B cell (primary cell): ENCODE measurements around the gene UBXN6. TPM values are rescaled to one million over a fixed set of nuclear protein-coding genes. Genes with fewer than 3 reads are reported as not detected.

ENCODE experiments used
- ATAC-seq: fragments of 200-7000 bp; cut with Tn5 transposase; one replicate; pipeline ENCODE4 v1.10.0; 2021; ENCODE audit warnings: low read depth, mild to moderate bottlenecking, moderate number of reproducible peaks, moderate library complexity
- CTCF ChIA-PET: fragments of 350-600 bp; sonication (Branson Sonifier 250); formaldehyde crosslinking; loops from one replicate; lab custom pipeline; 2021; ENCODE audit warnings: antibody characterized with exemption, inconsistent platforms; lab: Charles Lee
- POLR2A ChIA-PET: fragments of 350-600 bp; sonication (Branson Sonifier 250); formaldehyde crosslinking; loops from one replicate; lab custom pipeline; 2021; ENCODE audit warnings: antibody characterized with exemption; lab: Charles Lee
- DNase-seq: peaks from one replicate; pipeline ENCODE4 v3.0.0; 2013
- H2AFZ ChIP-seq: 2 replicates; pipeline ENCODE4 v1.6.1; 2012; ENCODE audit warnings: mild to moderate bottlenecking, low read depth, low read length; ENCODE audit not compliant: insufficient read depth, poor library complexity, severe bottlenecking
- H3K27ac ChIP-seq, 2 donors: 1 replicate in 1 of 2; 2 replicates in 1 of 2; pipeline ENCODE4 v1.5.1; 2012 to 2013; ENCODE audit warnings: low read length in 2 of 2, mild to moderate bottlenecking in 2 of 2, moderate library complexity in 1 of 2
- H3K27me3 ChIP-seq, 4 experiments: fragments of 200-600 bp in 1 of 4; sonication (generic) in 1 of 4; replicated peaks in 1 of 4; 1 replicate in 2 of 4; 2 replicates in 2 of 4; pipeline versions ENCODE4 v1.6.1 to v1.7.0; 2013 to 2016; ENCODE audit warnings: low read length in 3 of 4, mild to moderate bottlenecking in 2 of 4, mixed read lengths in 1 of 4, moderate library complexity in 1 of 4; ENCODE audit not compliant: insufficient read depth in 4 of 4, control insufficient read depth in 3 of 4; ENCODE audit errors: control extremely low read depth in 1 of 4
- H3K36me3 ChIP-seq, 2 experiments: replicated peaks in 1 of 2; 1 replicate in 1 of 2; 2 replicates in 1 of 2; pipeline versions ENCODE4 v1.6.1 to v1.7.1; 2013; ENCODE audit warnings: low read length in 1 of 2; ENCODE audit not compliant: insufficient read depth in 2 of 2, control insufficient read depth in 1 of 2; ENCODE audit errors: control extremely low read depth in 1 of 2, extremely low read depth in 1 of 2
- H3K4me1 ChIP-seq, 2 donors: fragments of 200-600 bp in 1 of 2; sonication (generic) in 1 of 2; 1 replicate in 1 of 2; 2 replicates in 1 of 2; pipeline versions ENCODE4 v1.5.1 to v1.6.1; 2013 to 2017; ENCODE audit warnings: low read length in 2 of 2; ENCODE audit not compliant: control insufficient read depth in 2 of 2, insufficient read depth in 2 of 2
- H3K4me2 ChIP-seq: replicated peaks from 2 replicates; pipeline ENCODE3; 2012; ENCODE audit warnings: mild to moderate bottlenecking, low read depth, low read length; ENCODE audit not compliant: poor library complexity, severe bottlenecking
- H3K4me3 ChIP-seq, 5 experiments: fragments of 200-600 bp in 1 of 5; sonication (generic) in 1 of 5; 1 replicate in 3 of 5; 2 replicates in 2 of 5; pipeline versions ENCODE4 v1.5.1 to v1.7.0; 2011 to 2016; ENCODE audit warnings: low read length in 4 of 5, mild to moderate bottlenecking in 4 of 5, low read depth in 2 of 5, control low read depth in 1 of 5, moderate library complexity in 1 of 5; ENCODE audit not compliant: insufficient read depth in 1 of 5; ENCODE audit errors: control extremely low read depth in 1 of 5, extremely low read depth in 1 of 5
- H3K79me2 ChIP-seq: fragments of 200-600 bp; sonication (generic); one replicate; pipeline ENCODE4 v1.6.0; 2016; ENCODE audit warnings: low read length; ENCODE audit not compliant: control insufficient read depth, insufficient read depth
- H3K9ac ChIP-seq: fragments of 200-600 bp; sonication (generic); 2 replicates; pipeline ENCODE4 v1.6.1; 2017; ENCODE audit warnings: mild to moderate bottlenecking, low read length, moderate library complexity
- H3K9me3 ChIP-seq, 3 donors: one replicate each; pipeline versions ENCODE4 v1.6.1 to v1.7.1; 2013; ENCODE audit warnings: low read length in 2 of 3; ENCODE audit not compliant: control insufficient read depth in 2 of 3, insufficient read depth in 1 of 3; ENCODE audit errors: control extremely low read depth in 1 of 3
- H4K20me1 ChIP-seq: 2 replicates; pipeline ENCODE4 v1.6.0; 2012; ENCODE audit warnings: mild to moderate bottlenecking, low read length; ENCODE audit not compliant: insufficient read depth, control insufficient read depth, poor library complexity, severe bottlenecking
- H3K27ac Mint-ChIP-seq: one replicate; pipeline ENCODE4 v1.8.0; 2021; ENCODE audit warnings: mixed read lengths
- H3K27me3 Mint-ChIP-seq: one replicate; pipeline ENCODE4 v1.8.0; 2021; ENCODE audit warnings: mixed read lengths
- H3K4me1 Mint-ChIP-seq: one replicate; pipeline ENCODE4 v1.8.0; 2021; ENCODE audit warnings: mixed read lengths
- H3K4me3 Mint-ChIP-seq: one replicate; pipeline ENCODE4 v1.8.0; 2021; ENCODE audit warnings: mixed read lengths
- H3K9me3 Mint-ChIP-seq: one replicate; pipeline ENCODE4 v1.8.0; 2022; ENCODE audit warnings: mixed read lengths; ENCODE audit not compliant: insufficient read depth
- EZH2 ChIP-seq: IDR thresholded peaks from 2 replicates; pipeline ENCODE4 v1.6.1; 2012; ENCODE audit warnings: borderline replicate concordance, low read depth, mild to moderate bottlenecking, moderate library complexity, low read length; ENCODE audit not compliant: insufficient read depth, poor library complexity, severe bottlenecking
- WGBS: methylation state at CpG from one replicate; pipeline ENCODE4 v1.1.5; 2013; ENCODE audit warnings: missing lambda C conversion rate; ENCODE audit not compliant: insufficient coverage; 5-methylcytosine and 5-hydroxymethylcytosine counted together
- intact Hi-C: fragments of 100-400 bp; cut with micrococcal nuclease; formaldehyde crosslinking; loops from one replicate; pipeline ENCODE4 v1.10.0; 2022
- polyA plus RNA-seq: library from polyadenylated mRNA; depleted of rRNA; stranded (reverse); fragments of >200 nt; gene quantifications from 2 replicates; pipeline ENCODE4 v1.2.3, GENCODE V29; 2012
- total RNA-seq, 2 donors: library from RNA; stranded (reverse); fragments of 120-200 nt in 1 of 2; gene quantifications; 1 replicate in 1 of 2; 2 replicates in 1 of 2; pipeline versions ENCODE4 v1.2.3 to v1.2.4, GENCODE V29; 2013 to 2022
- TF ChIP-seq, protein P1 (sequence below): fragments of 200-600 bp; IDR thresholded peaks from one replicate; pipeline ENCODE4 v1.8.0; 2022; ENCODE audit warnings: antibody characterized with exemption, mild to moderate bottlenecking

UBXN6 gene
- total and polyA plus RNA-seq, 2 donors (not counting 1 experiment from before 2014, with no cell fraction given) = 75.8 to 76.6 TPM

DNA sequence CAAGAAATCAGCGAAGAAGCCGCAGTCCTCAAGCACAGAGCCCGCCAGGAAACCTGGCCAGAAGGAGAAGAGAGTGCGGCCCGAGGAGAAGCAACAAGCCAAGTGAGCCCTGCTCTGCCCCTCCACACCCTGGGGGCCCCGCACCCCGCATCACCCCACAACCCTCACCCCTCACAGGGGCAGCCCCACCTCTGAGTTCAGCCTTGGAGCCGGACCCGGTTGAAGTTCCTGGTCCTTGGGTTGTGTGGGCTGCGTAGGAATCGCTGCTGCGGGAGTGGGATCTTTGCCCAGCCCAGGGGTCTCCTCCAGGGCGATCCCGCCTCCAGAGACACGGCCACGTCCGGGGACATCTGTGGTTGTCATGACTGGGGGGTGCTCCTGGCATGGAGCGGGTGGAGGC, 38.7 kb upstream of the UBXN6 start:
- H3K4me3 Mint-ChIP-seq = no peak overlapping the region
- intact Hi-C loops = no loop called here
- H3K27me3 ChIP-seq = no peaks in the 10 kb centered on the region
- H3K9me3 Mint-ChIP-seq = no peaks in the 10 kb centered on the region
- H3K36me3 ChIP-seq = peaks cover 5 to 46% of the 10 kb centered on the region in 2 experiments
- no peak overlapping the region for H3K9ac ChIP-seq
- TF ChIP-seq, protein P1, sequence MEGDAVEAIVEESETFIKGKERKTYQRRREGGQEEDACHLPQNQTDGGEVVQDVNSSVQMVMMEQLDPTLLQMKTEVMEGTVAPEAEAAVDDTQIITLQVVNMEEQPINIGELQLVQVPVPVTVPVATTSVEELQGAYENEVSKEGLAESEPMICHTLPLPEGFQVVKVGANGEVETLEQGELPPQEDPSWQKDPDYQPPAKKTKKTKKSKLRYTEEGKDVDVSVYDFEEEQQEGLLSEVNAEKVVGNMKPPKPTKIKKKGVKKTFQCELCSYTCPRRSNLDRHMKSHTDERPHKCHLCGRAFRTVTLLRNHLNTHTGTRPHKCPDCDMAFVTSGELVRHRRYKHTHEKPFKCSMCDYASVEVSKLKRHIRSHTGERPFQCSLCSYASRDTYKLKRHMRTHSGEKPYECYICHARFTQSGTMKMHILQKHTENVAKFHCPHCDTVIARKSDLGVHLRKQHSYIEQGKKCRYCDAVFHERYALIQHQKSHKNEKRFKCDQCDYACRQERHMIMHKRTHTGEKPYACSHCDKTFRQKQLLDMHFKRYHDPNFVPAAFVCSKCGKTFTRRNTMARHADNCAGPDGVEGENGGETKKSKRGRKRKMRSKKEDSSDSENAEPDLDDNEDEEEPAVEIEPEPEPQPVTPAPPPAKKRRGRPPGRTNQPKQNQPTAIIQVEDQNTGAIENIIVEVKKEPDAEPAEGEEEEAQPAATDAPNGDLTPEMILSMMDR = no peak
- TF ChIP-seq EZH2 = no peak
- WGBS = 87% methylated on average over 10 of the region's 18 CpGs
- ChIA-PET POLR2A (no interaction called here), CTCF (interaction anchor here (0.6 kb wide), 1 partner anchor 69 kb away, joined by 3 read pairs; no protein-coding TSS in a partner anchor)
- ATAC-seq = no peak
- H3K4me1 ChIP-seq = no peaks in the 10 kb centered on the region
- no peaks in the 10 kb centered on the region for H3K9me3 ChIP-seq
- no peak overlapping the region for H2AFZ ChIP-seq
- DNase-seq = no peak
- H3K4me2 ChIP-seq = no peak overlapping the region
- no peak overlapping the region for H3K27ac ChIP-seq
- no peaks in the 10 kb centered on the region for H3K27me3 Mint-ChIP-seq
- no peak overlapping the region for H3K27ac Mint-ChIP-seq
- H4K20me1 ChIP-seq = no peaks in the 10 kb centered on the region
- no peak overlapping the region for H3K4me3 ChIP-seq
- H3K4me1 Mint-ChIP-seq = no peaks in the 10 kb centered on the region
- peaks cover 11% of the 10 kb centered on the region for H3K79me2 ChIP-seq

DNA sequence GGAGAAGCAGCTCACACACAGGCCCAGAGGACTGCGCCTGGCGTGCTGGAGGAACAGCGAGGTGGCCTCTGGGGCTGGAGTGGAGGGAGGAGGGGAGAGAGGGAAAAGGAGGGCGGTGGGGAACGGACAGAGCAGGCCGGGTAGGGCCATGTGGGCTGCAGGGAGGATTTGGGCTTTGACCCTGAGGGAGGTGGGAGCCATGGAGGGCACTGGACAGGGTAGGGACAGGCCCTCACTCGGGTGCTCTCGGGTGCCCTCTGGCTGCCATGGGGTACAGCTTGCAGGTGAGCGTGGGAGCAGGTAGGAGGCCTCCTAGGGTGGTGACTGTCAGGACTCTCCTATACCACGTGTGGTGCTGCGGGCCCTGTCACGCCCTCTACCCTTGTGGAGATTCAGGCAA, 37.9 kb upstream of the UBXN6 start:
- intact Hi-C loops = no loop called here
- ATAC-seq = no peak
- CTCF ChIA-PET = interaction anchor here (0.5 kb wide), 1 partner anchor 526 kb away, joined by 3 read pairs; no protein-coding TSS in a partner anchor

More for the DNA sequence above, 37.9 kb upstream of the UBXN6 start:
- no peaks in the 10 kb centered on the region for H3K4me1 ChIP-seq
- DNase-seq = no peak
- H3K4me3 ChIP-seq = no peak overlapping the region
- peaks cover 5 to 42% of the 10 kb centered on the region in 2 experiments for H3K36me3 ChIP-seq
- no peak overlapping the region for H3K4me3 Mint-ChIP-seq
- no peak overlapping the region for H3K9ac ChIP-seq
- no peak overlapping the region for H3K27ac Mint-ChIP-seq
- H3K4me1 Mint-ChIP-seq = no peaks in the 10 kb centered on the region
- no peak overlapping the region for H2AFZ ChIP-seq
- TF ChIP-seq EZH2 = no peak
- TF ChIP-seq, protein P1 = no peak
- no peaks in the 10 kb centered on the region for H3K27me3 Mint-ChIP-seq
- no peaks in the 10 kb centered on the region for H3K27me3 ChIP-seq
- no peak overlapping the region for H3K27ac ChIP-seq
- H3K9me3 ChIP-seq = no peaks in the 10 kb centered on the region
- no peaks in the 10 kb centered on the region for H3K9me3 Mint-ChIP-seq
- 99% methylated on average over 12 of the region's 12 CpGs for WGBS
- peaks cover 11% of the 10 kb centered on the region for H3K79me2 ChIP-seq
- POLR2A ChIA-PET = interaction anchor here (0.5 to 0.7 kb wide), 3 partner anchors 23 to 1220 kb away, joined by 4 to 7 read pairs (median 4); partner anchors contain the start of gene YJU2
- no peak overlapping the region for H3K4me2 ChIP-seq
- no peaks in the 10 kb centered on the region for H4K20me1 ChIP-seq
